MM.1S (cell line): ENCODE measurements around the gene NBEA.

ENCODE experiments used
- EZH2phosphoT487 ChIP-seq: fragments of 300-600 bp; sonication (generic); IDR thresholded peaks from 2 replicates; pipeline ENCODE4 v1.6.1; 2018; ENCODE audit warnings: antibody characterized with exemption, low read length
- TF ChIP-seq, protein P1 (sequence below): fragments of 300-600 bp; sonication (generic); IDR thresholded peaks from 2 replicates; pipeline ENCODE4 v1.5.1; 2016; ENCODE audit warnings: antibody characterized with exemption, low read length, mixed read lengths

DNA sequence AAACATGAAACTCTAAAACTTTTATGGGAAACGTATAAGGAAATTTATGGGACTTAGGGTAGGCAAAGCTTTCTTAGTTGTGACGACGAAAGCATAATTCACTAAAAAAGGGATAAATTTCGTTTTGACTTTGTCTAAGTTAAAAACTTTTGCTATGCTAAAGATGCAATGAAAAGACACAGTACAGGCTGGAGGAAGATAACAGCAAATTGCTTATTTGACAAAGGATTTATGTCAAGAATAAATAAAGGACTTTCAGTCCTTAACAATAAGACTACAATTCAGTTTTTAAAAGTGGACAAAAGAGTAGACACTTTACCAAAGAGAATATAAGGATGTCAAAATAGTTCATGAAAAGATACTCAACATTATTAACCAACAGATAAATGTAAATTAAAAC, 150.2 kb downstream of the NBEA start:
- TF ChIP-seq, protein P1, sequence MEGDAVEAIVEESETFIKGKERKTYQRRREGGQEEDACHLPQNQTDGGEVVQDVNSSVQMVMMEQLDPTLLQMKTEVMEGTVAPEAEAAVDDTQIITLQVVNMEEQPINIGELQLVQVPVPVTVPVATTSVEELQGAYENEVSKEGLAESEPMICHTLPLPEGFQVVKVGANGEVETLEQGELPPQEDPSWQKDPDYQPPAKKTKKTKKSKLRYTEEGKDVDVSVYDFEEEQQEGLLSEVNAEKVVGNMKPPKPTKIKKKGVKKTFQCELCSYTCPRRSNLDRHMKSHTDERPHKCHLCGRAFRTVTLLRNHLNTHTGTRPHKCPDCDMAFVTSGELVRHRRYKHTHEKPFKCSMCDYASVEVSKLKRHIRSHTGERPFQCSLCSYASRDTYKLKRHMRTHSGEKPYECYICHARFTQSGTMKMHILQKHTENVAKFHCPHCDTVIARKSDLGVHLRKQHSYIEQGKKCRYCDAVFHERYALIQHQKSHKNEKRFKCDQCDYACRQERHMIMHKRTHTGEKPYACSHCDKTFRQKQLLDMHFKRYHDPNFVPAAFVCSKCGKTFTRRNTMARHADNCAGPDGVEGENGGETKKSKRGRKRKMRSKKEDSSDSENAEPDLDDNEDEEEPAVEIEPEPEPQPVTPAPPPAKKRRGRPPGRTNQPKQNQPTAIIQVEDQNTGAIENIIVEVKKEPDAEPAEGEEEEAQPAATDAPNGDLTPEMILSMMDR = no peak
- TF ChIP-seq EZH2phosphoT487 = no peak
